ENCODE measurements around the gene ARNT2. TPM values are rescaled to one million over a fixed set of nuclear protein-coding genes. Genes with fewer than 3 reads are reported as not detected.
A peak's percentile ranks its signal among the peaks of the same experiment; 100 is the strongest.

The ARNT2 gene
- polyA plus RNA-seq, 2 of the 4 experiments (the other 2 are of a cell fraction) = 8.9 to 17.0 TPM

- Histone ChIP-seq H3K4me2 (peak overlapping the region; percentile 7; the same call in 2 of the 3 replicates), H3K4me1 (peaks cover 31% of the 10 kb centered on the region), H3K4me3 (no peak overlapping the region), H3K9me3 (no peaks in the 10 kb centered on the region), H3K27ac (no peak overlapping the region; a peak in 1 of 6 replicates)
- peak; percentile 77 for FAIRE-seq
- no peak for TF ChIP-seq ESRRA (IDR thresholded peaks at IDR 0.05; ENCODE audit: borderline replicate concordance, low read length)
- CTCF ChIA-PET = interaction anchor here (0.8 to 2.1 kb wide), 5 partner anchors 13 to 356 kb away, joined by 3 to 6 read pairs (median 5); partner anchors contain the start of gene CEMIP
- ATAC-seq = peak in 1 of 2 experiments; percentile 40; a peak in 2 of 6 replicates
- WGBS (ENCODE audit: missing lambda C conversion rate) = 73% methylated on average over 4 of the region's 4 CpGs
- POLR2A ChIA-PET = no interaction called here
- no peak for DNase-seq (ENCODE audit: low read depth in 1 of 2, low spot score in 1 of 2)
Measured at GRCh38 chr15:80423215-80423614, 19.0 kb downstream of the ARNT2 start.

GRCh38 chr15:80424381-80424780 lies 20.2 kb downstream of the ARNT2 start:
- TF ChIP-seq NR3C1 (IDR thresholded peaks at IDR 0.05) = no peak
- no peak for TF ChIP-seq FOSL2 (IDR thresholded peaks at IDR 0.05)
- 0 out of 2 replicates have a peak, but pooled peaks have one; percentile 37 for TF ChIP-seq FOSL2 (CRISPR knock-in tag; IDR thresholded peaks at IDR 0.05)
- 69% methylated on average over 2 of the region's 2 CpGs for WGBS (ENCODE audit: missing lambda C conversion rate)
- CTCF ChIA-PET = interaction anchor here (0.6 kb wide), 1 partner anchor 355 kb away, joined by 3 read pairs; the partner anchor contains the start of gene CEMIP
- ATAC-seq = peak in 1 of 2 experiments; percentile 38; a peak in 2 of 6 replicates
- Histone ChIP-seq H3K27ac (no peak overlapping the region), H3K9me3 (no peaks in the 10 kb centered on the region), H3K4me1 (peaks cover 27% of the 10 kb centered on the region), H3K4me2 (peak overlapping the region; percentile 6; the same call in 1 of the 3 replicates), H3K4me3 (no peak overlapping the region)
- FAIRE-seq = no peak
- POLR2A ChIA-PET = no interaction called here
- no peak for DNase-seq (ENCODE audit: low read depth in 1 of 2, low spot score in 1 of 2)

GRCh38 chr15:80426316-80426715 lies 22.1 kb downstream of the ARNT2 start:
- CTCF ChIA-PET = interaction anchor here (1.0 to 1.1 kb wide), 2 partner anchors 13 to 29 kb away, joined by 3 to 4 read pairs; no protein-coding TSS in a partner anchor
- TF ChIP-seq HMGXB4 (CRISPR knock-in tag; IDR thresholded peaks at IDR 0.05; ENCODE audit: borderline replicate concordance) (no peak), EHMT2 (IDR thresholded peaks at IDR 0.05; ENCODE audit: low read depth) (no peak), FOSL2 (IDR thresholded peaks at IDR 0.05) (no peak), FOSL2 (CRISPR knock-in tag; IDR thresholded peaks at IDR 0.05) (no peak), ZSCAN20 (CRISPR knock-in tag; IDR thresholded peaks at IDR 0.05) (no peak), ELK1 (IDR thresholded peaks at IDR 0.05; ENCODE audit: low read depth, low read length) (no peak), HOXA7 (CRISPR knock-in tag; IDR thresholded peaks at IDR 0.05) (no peak), CHD2 (IDR thresholded peaks at IDR 0.05; ENCODE audit: low read length, partially characterized antibody) (no peak), CTCF (IDR thresholded peaks at IDR 0.05) (no peak), JUNB (IDR thresholded peaks at IDR 0.05) (no peak), CEBPB (IDR thresholded peaks at IDR 0.05) (no peak), PBX3 (IDR thresholded peaks at IDR 0.05) (no peak), POLR2A (IDR thresholded peaks at IDR 0.05; ENCODE audit: low read length) (no peak), HOXB5 (CRISPR knock-in tag; IDR thresholded peaks at IDR 0.05) (no peak), FOSB (CRISPR knock-in tag; IDR thresholded peaks at IDR 0.05) (no peak), REST (IDR thresholded peaks at IDR 0.05) (no peak), CHD4 (IDR thresholded peaks at IDR 0.05; ENCODE audit: borderline replicate concordance) (no peak)
- 93% methylated on average over 3 of the region's 3 CpGs for WGBS (ENCODE audit: missing lambda C conversion rate)
- no peak overlapping the region for H3K4me2 ChIP-seq
- peaks cover 21% of the 10 kb centered on the region for H3K4me1 ChIP-seq
- no peak for FAIRE-seq
- H3K4me3 ChIP-seq = no peak overlapping the region
- no peak for ATAC-seq
- H3K9me3 ChIP-seq = no peaks in the 10 kb centered on the region
- no peak overlapping the region for H3K27ac ChIP-seq
- POLR2A ChIA-PET = interaction anchor here (0.6 kb wide), 1 partner anchor 145 kb away, joined by 5 read pairs; no protein-coding TSS in a partner anchor
- no peak for DNase-seq (ENCODE audit: low read depth in 1 of 2, low spot score in 1 of 2)

Data from A549 (cell line).